WI38 (cell line): ENCODE measurements around the gene TMEM106A.
"Not testable (repeated sequence)": the region's sequence is repeated elsewhere in the genome, so short reads cannot be mapped to it uniquely, and the experiment has no call there.

Experiments used
- H3K4me3 ChIP-seq: 2 replicates; pipeline ENCODE4 v1.5.1; 2011; ENCODE audit warnings: low read depth, mild to moderate bottlenecking, control low read depth, low read length

The TMEM106A gene

DNA sequence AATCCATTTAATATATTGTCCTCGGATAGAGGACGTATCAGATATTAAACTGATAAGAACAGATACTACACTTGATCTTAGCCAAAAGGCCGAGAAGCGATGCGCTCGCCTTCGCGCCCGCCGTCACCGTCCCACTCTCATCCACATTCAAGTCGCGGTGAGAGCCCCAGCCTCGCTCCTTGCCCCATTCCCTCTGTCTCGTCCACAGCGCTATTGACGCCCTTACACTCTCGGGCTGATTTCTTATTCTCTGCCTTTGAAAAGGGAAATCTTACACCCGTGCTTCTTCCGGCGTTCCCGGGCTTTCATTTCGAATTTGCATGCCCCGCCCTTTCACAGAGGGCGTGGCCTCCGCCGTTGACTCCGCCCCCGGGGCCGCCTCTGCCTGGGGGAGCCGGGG lies 22.2 kb downstream of the TMEM106A start, which contains the start of gene RNU2-1:
Gene RNU2-1 (minus strand): TSS at position 101 of the 400 bp plus-strand sequence.
- not testable (repeated sequence) for H3K4me3 ChIP-seq

DNA sequence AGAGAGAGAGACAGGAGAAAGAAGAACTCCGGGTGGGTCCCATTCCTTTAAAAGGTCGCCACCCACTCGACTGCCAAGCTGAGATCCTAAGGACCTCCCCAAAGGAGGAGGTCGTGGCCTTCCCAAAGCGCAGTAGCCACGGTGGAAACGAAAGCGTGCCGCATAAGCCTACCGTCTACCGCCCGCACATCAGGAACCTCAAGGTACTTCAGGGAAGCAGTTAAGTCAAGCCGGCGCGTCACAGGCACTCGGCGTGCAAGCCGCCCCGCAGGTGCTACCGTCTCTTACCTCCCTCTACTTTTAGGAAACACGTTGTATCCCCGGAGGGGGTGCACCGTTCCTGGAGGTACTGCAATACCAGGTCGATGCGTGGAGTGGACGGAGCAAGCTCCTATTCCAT lies 27.9 kb downstream of the TMEM106A start:
- H3K4me3 ChIP-seq: not testable (repeated sequence)

DNA sequence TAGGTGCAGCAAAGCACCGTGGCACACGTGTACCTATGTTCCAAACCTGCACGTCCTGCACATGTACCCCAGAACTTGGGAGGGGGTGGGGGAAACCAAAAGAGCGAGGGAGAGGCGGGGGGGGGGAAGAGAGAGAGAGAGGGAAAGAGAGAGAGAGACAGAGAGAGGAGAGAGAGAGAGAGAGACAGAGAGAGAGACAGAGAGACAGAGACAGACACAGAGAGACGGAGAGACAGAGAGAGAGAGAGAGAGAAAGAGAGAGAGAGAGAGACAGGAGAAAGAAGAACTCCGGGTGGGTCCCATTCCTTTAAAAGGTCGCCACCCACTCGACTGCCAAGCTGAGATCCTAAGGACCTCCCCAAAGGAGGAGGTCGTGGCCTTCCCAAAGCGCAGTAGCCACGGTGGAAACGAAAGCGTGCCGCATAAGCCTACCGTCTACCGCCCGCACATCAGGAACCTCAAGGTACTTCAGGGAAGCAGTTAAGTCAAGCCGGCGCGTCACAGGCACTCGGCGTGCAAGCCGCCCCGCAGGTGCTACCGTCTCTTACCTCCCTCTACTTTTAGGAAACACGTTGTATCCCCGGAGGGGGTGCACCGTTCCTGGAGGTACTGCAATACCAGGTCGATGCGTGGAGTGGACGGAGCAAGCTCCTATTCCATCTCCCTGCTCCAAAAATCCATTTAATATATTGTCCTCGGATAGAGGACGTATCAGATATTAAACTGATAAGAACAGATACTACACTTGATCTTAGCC lies 29.1 kb downstream of the TMEM106A start:
- not testable (repeated sequence) for H3K4me3 ChIP-seq

DNA sequence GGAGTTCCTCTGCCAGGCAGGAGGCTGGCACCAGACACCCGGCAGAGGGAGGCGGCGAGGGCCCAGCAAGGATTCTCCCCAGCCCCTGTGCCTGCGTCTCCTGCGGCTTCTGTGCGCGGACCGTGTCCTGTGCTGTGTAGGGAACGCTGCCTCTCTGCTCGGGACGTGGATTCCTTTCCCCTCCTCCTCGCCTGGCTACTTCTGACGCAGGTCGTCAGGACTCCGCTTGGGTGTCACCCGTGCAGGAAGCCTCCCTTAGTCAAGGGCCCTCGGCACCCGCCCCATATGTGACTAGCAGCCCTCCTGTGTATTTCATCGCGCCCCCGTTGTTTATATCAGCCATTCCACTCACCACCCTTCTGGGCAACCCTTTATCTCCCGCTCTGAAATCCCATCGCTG lies 34.8 kb downstream of the TMEM106A start:
- H3K4me3 ChIP-seq: not testable (repeated sequence)
